Measurements from ENCODE around the gene KRT6B.
A peak's percentile ranks its signal among the peaks of the same experiment; 100 is the strongest.

KRT6B gene

DNA sequence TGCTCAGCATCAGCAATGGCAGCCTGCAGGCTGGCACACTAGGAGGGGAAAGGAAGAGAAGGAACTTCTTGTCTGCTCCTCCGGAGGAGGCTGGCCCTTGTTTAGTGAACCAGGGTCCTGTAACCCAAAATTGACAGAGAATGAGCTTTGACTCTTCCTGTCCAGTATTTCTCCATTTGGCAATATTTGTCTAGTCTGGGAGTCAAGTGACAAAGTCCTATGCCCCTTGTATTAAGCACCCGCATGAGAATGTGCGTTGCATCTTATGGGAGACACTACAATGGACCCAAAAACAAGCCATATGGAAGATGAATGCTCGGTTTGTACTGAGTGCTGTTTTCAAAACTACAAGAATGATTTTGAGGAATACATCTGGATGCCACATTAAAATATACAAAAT, 17.9 kb upstream of the KRT6B start:
- DNase-seq (ENCODE audit: low read depth), result no peak
- TF ChIP-seq, protein P1, sequence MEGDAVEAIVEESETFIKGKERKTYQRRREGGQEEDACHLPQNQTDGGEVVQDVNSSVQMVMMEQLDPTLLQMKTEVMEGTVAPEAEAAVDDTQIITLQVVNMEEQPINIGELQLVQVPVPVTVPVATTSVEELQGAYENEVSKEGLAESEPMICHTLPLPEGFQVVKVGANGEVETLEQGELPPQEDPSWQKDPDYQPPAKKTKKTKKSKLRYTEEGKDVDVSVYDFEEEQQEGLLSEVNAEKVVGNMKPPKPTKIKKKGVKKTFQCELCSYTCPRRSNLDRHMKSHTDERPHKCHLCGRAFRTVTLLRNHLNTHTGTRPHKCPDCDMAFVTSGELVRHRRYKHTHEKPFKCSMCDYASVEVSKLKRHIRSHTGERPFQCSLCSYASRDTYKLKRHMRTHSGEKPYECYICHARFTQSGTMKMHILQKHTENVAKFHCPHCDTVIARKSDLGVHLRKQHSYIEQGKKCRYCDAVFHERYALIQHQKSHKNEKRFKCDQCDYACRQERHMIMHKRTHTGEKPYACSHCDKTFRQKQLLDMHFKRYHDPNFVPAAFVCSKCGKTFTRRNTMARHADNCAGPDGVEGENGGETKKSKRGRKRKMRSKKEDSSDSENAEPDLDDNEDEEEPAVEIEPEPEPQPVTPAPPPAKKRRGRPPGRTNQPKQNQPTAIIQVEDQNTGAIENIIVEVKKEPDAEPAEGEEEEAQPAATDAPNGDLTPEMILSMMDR (conservative IDR thresholded peaks at IDR 0.05; ENCODE audit: control insufficient read depth, insufficient read depth, low read depth, low read length), result no peak
- H3K4me3 ChIP-seq (ENCODE audit: control insufficient read depth, low read depth, low read length), result no peak overlapping the region

DNA sequence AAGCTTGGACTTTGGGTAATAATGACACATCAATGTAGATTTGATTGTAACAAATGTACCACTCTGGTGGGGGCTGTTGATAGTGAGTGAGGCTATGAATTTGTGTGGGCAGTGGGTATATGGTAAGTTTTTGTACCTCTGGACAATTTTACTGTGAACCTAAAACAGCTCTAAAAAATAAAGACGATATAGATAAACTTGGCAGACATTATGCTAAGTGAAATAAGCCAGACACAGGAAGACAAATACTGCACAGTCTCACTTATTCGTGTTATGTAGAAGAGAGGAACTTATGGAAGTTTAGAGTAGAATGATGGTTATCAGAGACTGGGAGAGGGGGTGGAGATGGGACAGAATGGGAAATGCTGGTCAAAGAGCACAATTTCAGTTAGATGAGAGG, 13.0 kb upstream of the KRT6B start:
- no peak overlapping the region for H3K4me3 ChIP-seq (ENCODE audit: control insufficient read depth, low read depth, low read length)
- TF ChIP-seq, protein P1 (conservative IDR thresholded peaks at IDR 0.05; ENCODE audit: control insufficient read depth, insufficient read depth, low read depth, low read length), result no peak
- no peak for DNase-seq (ENCODE audit: low read depth)

DNA sequence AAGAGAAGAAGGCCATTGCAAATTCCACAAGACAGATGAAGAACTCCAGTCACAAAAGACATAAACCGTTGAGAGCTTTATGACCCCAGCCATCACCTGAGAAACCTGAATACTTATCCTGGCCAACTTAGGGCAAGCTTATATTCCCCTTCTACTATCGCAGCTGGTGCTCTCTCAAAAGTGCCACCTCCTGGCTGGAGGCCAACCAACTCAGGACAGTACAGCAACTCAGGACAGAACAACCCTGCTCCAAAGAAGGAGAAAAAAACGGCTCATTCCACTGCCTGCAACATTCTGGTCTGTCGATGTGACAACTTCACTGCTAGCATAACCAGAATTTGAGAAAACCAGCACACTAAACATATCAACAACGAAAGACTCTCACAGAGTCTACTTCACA, 9.7 kb upstream of the KRT6B start:
- no peak overlapping the region for H3K4me3 ChIP-seq (ENCODE audit: control insufficient read depth, low read depth, low read length)
- no peak for DNase-seq (ENCODE audit: low read depth)
- TF ChIP-seq, protein P1 (conservative IDR thresholded peaks at IDR 0.05; ENCODE audit: control insufficient read depth, insufficient read depth, low read depth, low read length), result no peak

DNA sequence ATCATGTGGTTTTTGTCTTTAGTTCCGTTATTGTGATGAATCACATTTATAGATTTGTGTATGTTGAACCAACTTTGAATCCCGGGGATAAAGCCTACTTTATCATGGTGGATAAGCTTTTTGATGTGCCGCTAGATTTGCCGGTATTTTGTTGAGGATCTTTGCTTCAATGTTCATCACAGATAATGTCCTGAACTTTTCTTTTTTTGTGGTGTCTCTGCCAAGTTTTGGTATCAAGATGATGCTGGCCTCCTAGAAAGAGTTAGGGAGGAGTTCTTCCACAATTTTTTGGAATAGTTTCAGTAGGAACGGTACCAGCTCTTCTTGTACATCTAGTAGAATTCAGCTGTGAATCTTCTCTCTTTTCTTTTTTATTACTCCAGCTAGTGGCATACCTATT, 6.9 kb upstream of the KRT6B start:
- H3K4me3 ChIP-seq (ENCODE audit: control insufficient read depth, low read depth, low read length), result no peak overlapping the region
- DNase-seq (ENCODE audit: low read depth), result no peak
- TF ChIP-seq, protein P1 (conservative IDR thresholded peaks at IDR 0.05; ENCODE audit: control insufficient read depth, insufficient read depth, low read depth, low read length), result no peak

DNA sequence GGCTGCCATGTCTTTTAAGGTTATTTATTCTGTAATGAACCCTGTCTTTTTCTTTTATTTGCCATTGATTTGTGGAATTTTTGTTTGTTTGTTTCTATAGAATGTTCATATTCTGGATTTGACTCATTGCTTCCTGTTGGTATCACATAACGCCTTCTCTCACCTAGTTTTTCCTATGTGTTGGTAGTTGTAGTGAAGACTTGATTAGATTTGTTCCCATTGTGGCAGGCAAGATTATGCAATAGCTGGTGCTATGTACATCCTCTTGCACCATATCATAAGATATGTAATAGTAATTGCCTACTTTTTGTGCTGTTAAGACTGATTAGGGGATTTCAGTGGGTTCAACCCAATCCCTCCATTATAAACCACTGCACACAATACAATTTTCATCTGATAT, 3.9 kb upstream of the KRT6B start:
- DNase-seq (ENCODE audit: low read depth), result peak; percentile 28
- no peak overlapping the region for H3K4me3 ChIP-seq (ENCODE audit: control insufficient read depth, low read depth, low read length)
- TF ChIP-seq, protein P1 (conservative IDR thresholded peaks at IDR 0.05; ENCODE audit: control insufficient read depth, insufficient read depth, low read depth, low read length), result no peak

DNA sequence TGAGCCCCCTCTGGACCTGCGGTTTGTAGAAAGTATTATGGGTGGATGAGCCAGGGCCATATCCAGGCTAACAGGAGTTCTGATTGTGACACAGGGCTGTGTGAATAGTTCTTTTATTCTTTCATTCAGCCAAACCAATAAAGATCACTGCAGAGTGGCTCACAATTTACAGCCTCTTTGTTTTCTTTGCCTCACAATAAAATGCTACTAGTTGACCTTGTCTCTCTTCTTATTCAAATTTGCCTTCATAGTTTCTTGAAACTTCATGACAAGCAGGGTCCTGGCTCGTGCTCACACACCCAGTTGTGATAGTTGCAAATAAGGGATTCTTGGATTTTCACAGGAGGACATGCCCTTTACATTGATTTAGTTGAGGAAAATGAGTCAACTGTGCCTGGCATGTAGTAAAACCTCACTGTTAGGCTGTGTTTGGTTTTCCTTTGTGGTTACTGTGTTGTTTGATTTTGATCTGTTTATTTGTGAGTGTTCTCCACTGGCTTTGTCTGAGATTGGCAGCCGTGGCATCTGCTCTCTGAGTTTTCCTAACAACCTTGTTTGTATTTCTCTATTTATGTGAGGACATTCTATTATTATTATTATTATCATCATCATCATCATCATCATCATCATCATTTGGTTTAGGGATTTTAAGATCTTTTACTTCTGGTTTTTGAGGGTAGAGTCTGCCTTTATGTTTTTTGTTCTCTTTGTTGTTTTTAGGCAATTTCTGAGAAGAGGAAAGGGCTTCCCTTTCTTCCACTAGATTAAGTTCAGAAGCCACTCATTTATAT, 2.7 kb upstream of the KRT6B start:
- DNase-seq (ENCODE audit: low read depth), result peak; percentile 16
- no peak overlapping the region for H3K4me3 ChIP-seq (ENCODE audit: control insufficient read depth, low read depth, low read length)
- TF ChIP-seq, protein P1 (conservative IDR thresholded peaks at IDR 0.05; ENCODE audit: control insufficient read depth, insufficient read depth, low read depth, low read length), result no peak
